Measurements from ENCODE around the gene PPHLN1.

DNA sequence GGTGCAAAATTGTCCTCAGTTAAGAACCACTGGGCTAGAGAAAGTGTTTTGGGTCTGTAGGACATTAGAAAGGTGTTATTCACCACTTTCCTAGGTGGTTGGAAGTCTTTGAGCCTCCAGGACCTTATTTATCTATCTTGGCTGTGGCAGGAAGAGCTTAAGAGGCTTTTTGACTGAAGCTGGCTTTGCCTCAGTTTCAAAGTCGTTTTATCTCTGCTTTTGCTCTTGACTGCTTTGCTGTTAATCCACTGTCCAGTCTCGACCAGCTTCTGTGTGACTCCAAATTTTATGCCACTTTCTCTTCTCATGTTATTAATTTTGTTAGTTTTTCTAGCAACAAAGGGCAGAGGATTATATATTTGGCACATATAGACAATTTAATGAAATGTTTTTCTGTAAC is 60.3 kb downstream of the PPHLN1 start:
- TF ChIP-seq, protein P1, sequence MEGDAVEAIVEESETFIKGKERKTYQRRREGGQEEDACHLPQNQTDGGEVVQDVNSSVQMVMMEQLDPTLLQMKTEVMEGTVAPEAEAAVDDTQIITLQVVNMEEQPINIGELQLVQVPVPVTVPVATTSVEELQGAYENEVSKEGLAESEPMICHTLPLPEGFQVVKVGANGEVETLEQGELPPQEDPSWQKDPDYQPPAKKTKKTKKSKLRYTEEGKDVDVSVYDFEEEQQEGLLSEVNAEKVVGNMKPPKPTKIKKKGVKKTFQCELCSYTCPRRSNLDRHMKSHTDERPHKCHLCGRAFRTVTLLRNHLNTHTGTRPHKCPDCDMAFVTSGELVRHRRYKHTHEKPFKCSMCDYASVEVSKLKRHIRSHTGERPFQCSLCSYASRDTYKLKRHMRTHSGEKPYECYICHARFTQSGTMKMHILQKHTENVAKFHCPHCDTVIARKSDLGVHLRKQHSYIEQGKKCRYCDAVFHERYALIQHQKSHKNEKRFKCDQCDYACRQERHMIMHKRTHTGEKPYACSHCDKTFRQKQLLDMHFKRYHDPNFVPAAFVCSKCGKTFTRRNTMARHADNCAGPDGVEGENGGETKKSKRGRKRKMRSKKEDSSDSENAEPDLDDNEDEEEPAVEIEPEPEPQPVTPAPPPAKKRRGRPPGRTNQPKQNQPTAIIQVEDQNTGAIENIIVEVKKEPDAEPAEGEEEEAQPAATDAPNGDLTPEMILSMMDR (conservative IDR thresholded peaks at IDR 0.05 in 1 of 2, IDR thresholded peaks at IDR 0.05 in 1 of 2; ENCODE audit: extremely low read depth in 1 of 2, insufficient read depth in 1 of 2, low read depth in 1 of 2, low read length in 2 of 2): no peak
- TF ChIP-seq EZH2 (IDR thresholded peaks at IDR 0.05; ENCODE audit: borderline replicate concordance, low read length): no peak
